Lower leg skin (tissue), 4 donors: ENCODE data around the gene ZNF408. TPM values are rescaled to one million over a fixed set of nuclear protein-coding genes. Genes with fewer than 3 reads are reported as not detected.

Experiments
- DNase-seq, 2 donors: peaks; one replicate each; pipeline ENCODE4 v3.0.0-alpha.2; 2019; ENCODE audit warnings: low spot score in 2 of 2
- H3K4me3 ChIP-seq: fragments of 200-600 bp; sonication (generic); 2 replicates; pipeline ENCODE4 v1.5.1; 2017; ENCODE audit warnings: mild to moderate bottlenecking, low read depth; ENCODE audit not compliant: poor library complexity, severe bottlenecking
- POLR2A ChIP-seq, 2 donors: fragments of 450-650 bp; IDR thresholded peaks; one replicate each; pipeline ENCODE4 v1.6.1; 2016 to 2017; ENCODE audit warnings: antibody characterized with exemption in 2 of 2, mild to moderate bottlenecking in 1 of 2, moderate library complexity in 1 of 2
- WGBS, 2 donors: methylation state at CpG; one replicate each; pipeline ENCODE4 v1.1.5; 2018; 5-methylcytosine and 5-hydroxymethylcytosine counted together
- intact Hi-C: fragments of 100-400 bp; cut with DNase I; formaldehyde crosslinking; loops from one replicate; pipeline ENCODE4 v1.15.0; 2023; ENCODE audit warnings: low total_unique reads
- total RNA-seq, 4 donors: library from RNA; depleted of rRNA; stranded (reverse); fragments of >200 nt; gene quantifications; one replicate each; pipeline ENCODE4 v1.1.0, GENCODE V29; 2016
- TF ChIP-seq, protein P1 (sequence below), 3 donors: fragments of 450-650 bp; IDR thresholded peaks; one replicate each; pipeline ENCODE4 v1.5.1; 2016; ENCODE audit warnings: antibody characterized with exemption in 3 of 3, mild to moderate bottlenecking in 3 of 3, moderate library complexity in 2 of 3

ZNF408 gene
- total RNA-seq, 4 donors from 2014 or later: 11.2 to 28.9 (median 16.2) TPM

DNA sequence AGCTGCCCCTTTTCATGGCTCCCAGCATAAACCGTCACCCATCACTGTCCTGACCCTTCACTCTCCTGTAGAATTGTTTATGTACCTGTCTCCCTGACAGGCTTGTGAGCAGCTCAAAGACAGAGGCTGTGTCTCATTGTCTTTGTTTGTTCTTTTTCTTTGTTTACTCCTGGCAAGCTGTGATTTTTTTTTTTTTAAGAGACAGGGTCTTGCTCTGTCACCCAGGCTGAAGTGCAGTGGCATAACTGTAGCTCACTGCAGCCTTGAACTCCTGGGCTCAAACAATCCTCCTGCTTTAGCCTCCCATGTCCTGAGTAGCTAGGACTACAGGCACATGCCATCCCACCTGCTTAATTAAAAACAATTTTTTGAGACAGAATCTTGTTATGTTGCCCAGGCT lies 10.1 kb upstream of the ZNF408 start:
- H3K4me3 ChIP-seq: no peak overlapping the region
- WGBS, 2 donors: 92 to 100% methylated on average over 1 of the region's 1 CpG
- DNase-seq: no peak
- TF ChIP-seq, protein P1, sequence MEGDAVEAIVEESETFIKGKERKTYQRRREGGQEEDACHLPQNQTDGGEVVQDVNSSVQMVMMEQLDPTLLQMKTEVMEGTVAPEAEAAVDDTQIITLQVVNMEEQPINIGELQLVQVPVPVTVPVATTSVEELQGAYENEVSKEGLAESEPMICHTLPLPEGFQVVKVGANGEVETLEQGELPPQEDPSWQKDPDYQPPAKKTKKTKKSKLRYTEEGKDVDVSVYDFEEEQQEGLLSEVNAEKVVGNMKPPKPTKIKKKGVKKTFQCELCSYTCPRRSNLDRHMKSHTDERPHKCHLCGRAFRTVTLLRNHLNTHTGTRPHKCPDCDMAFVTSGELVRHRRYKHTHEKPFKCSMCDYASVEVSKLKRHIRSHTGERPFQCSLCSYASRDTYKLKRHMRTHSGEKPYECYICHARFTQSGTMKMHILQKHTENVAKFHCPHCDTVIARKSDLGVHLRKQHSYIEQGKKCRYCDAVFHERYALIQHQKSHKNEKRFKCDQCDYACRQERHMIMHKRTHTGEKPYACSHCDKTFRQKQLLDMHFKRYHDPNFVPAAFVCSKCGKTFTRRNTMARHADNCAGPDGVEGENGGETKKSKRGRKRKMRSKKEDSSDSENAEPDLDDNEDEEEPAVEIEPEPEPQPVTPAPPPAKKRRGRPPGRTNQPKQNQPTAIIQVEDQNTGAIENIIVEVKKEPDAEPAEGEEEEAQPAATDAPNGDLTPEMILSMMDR (IDR thresholded peaks at IDR 0.05): no peak
- no peak for TF ChIP-seq POLR2A (IDR thresholded peaks at IDR 0.05)
- intact Hi-C loops: no loop called here

DNA sequence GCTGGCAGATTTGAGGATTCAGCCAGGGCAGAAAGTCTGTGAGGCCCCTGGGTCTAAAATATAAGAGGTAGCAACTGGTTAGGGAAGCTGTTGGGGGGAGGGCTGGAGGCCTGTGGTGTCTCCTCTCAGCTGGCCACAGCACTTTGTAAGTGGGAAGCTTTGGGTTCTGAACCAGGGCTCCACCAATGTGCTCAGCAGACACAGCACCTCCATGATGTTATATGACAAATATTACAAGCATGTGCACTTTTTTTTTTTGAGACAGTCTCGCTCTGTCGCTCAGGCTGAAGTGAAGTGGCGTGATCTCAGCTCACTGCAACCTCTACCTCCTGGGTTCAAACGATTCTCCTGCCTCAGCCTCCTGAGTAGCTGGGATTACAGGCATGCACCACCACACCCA lies 8.4 kb upstream of the ZNF408 start:
- DNase-seq: no peak
- WGBS, 2 donors: 86 to 90% methylated on average over 4 of the region's 4 CpGs

DNA sequence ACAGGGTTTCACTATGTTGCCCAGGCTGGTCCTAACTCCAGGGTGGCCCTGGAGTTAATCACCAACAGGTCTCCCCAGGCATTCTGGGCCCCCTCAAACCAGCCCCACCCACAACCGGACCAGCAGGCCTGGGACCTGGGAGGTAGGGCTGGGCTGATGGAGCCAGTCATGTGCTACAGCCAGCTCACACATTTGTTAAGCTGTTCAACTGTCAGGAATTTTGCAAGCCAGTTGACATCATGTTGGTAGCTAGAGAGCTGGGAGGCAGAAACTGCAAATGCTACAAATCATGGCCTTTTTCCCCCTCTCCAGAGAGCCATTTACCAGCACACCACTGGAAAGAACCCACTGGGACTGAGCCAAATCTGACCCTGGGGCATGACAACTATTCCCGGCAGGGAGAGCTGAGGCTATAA lies 7.2 kb upstream of the ZNF408 start:
- intact Hi-C loops: no loop called here
- TF ChIP-seq, protein P1 (IDR thresholded peaks at IDR 0.05): no peak
- no peak for TF ChIP-seq POLR2A (IDR thresholded peaks at IDR 0.05)
- WGBS, 2 donors: 59 to 64% methylated on average over 2 of the region's 2 CpGs
- no peak overlapping the region for H3K4me3 ChIP-seq
- no peak for DNase-seq

More for the DNA sequence above, 8.4 kb upstream of the ZNF408 start:
- TF ChIP-seq POLR2A (IDR thresholded peaks at IDR 0.05): no peak
- TF ChIP-seq, protein P1 (IDR thresholded peaks at IDR 0.05): no peak
- intact Hi-C loops: no loop called here
- H3K4me3 ChIP-seq: no peak overlapping the region

DNA sequence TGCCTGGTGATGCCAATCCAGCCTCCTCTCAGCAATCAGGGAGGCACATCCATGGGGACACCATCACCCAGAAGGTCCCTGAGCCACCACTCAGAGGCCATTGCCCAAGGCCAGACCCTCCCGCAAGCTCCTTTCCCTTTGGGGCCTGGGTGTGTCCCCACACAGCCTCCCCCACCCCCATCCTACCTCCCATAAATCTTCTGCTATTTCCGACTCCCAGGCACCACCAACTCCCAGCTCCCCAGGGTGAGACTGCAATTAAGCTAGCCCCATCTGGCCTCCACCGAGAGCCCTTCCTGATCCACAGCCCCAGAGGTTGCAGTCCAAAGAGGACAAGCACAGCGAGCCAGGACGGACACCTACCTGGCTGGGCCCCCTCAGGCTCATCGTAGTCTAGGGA lies 6.8 kb upstream of the ZNF408 start:
- no peak for DNase-seq
- no peak for TF ChIP-seq POLR2A (IDR thresholded peaks at IDR 0.05)
- TF ChIP-seq, protein P1 (IDR thresholded peaks at IDR 0.05): no peak
- WGBS, 2 donors: 75 to 86% methylated on average over 6 of the region's 6 CpGs
- intact Hi-C loops: no loop called here
- H3K4me3 ChIP-seq: no peak overlapping the region

DNA sequence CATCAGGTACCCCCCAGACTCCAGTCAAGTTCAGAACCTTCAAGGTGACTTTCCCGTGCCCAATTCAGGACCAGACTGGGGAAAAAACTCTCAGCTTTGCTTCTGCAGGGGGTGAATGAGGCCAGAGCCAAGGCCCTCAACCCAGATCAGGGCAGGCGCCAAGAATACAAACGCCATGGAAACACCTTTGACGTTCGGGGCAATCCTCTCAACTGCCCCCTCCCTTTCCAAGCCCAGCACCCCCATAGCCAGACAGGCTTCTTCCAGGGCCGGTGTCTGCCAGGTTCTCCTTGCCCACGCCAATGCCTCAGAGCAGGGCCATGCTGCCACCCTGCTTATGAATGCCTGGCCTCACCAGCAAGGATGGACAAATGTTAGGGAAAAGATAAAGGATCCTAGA lies 6.2 kb upstream of the ZNF408 start:
- intact Hi-C loops: no loop called here
- 77 to 92% methylated on average over 7 of the region's 7 CpGs for WGBS, 2 donors
- H3K4me3 ChIP-seq: no peak overlapping the region
- no peak for DNase-seq
- no peak for TF ChIP-seq POLR2A (IDR thresholded peaks at IDR 0.05)
- TF ChIP-seq, protein P1 (IDR thresholded peaks at IDR 0.05): no peak
